ENCODE data around the gene TNNI2.

DNA sequence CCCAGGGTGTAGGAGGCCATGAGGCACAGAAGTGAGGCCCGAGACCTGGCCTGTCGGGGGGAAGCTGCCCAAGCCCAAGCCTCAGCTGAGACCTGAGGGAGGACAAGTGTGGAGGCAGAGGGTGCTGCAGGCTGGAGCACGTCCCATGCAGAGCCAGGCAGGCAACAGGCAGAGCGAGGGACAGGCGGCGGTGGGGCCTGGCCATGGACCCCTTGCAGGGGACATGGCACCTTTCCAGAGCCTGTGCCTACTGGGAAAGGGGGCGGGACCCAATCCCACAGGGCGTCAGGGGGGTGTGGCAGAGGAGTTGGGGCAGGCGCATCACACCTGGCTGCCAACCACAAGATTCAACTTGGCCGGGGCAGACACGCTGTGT is 4.3 kb downstream of the TNNI2 start:
- TF ChIP-seq, protein P1, sequence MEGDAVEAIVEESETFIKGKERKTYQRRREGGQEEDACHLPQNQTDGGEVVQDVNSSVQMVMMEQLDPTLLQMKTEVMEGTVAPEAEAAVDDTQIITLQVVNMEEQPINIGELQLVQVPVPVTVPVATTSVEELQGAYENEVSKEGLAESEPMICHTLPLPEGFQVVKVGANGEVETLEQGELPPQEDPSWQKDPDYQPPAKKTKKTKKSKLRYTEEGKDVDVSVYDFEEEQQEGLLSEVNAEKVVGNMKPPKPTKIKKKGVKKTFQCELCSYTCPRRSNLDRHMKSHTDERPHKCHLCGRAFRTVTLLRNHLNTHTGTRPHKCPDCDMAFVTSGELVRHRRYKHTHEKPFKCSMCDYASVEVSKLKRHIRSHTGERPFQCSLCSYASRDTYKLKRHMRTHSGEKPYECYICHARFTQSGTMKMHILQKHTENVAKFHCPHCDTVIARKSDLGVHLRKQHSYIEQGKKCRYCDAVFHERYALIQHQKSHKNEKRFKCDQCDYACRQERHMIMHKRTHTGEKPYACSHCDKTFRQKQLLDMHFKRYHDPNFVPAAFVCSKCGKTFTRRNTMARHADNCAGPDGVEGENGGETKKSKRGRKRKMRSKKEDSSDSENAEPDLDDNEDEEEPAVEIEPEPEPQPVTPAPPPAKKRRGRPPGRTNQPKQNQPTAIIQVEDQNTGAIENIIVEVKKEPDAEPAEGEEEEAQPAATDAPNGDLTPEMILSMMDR (IDR thresholded peaks at IDR 0.05): no peak
- TF ChIP-seq EP300 (IDR thresholded peaks at IDR 0.05): no peak
- no peak for TF ChIP-seq POLR2A (IDR thresholded peaks at IDR 0.05)
